Hepatocyte (in vitro differentiated cells): ENCODE data around the gene TBCD. TPM values are rescaled to one million over a fixed set of nuclear protein-coding genes. Genes with fewer than 3 reads are reported as not detected.

Source experiments
- DNase-seq: peaks from one replicate; pipeline ENCODE4 v3.0.0-alpha.2; 2016; ENCODE audit warnings: low spot score
- H2AFZ ChIP-seq: fragments of 200-600 bp; sonication (generic); 2 replicates; pipeline ENCODE4 v1.6.0; 2016; ENCODE audit warnings: antibody characterized with exemption, mild to moderate bottlenecking
- H3K27ac ChIP-seq: fragments of 200-600 bp; sonication (generic); 2 replicates; pipeline ENCODE4 v1.5.1; 2016; ENCODE audit warnings: mild to moderate bottlenecking
- H3K27me3 ChIP-seq: fragments of 200-600 bp; sonication (generic); 2 replicates; pipeline ENCODE4 v1.6.1; 2016
- H3K36me3 ChIP-seq: fragments of 200-600 bp; sonication (generic); replicated peaks from 2 replicates; pipeline ENCODE4 v1.5.1; 2016; ENCODE audit warnings: low read depth; ENCODE audit not compliant: insufficient read depth
- H3K4me1 ChIP-seq: fragments of 200-600 bp; sonication (generic); 2 replicates; pipeline ENCODE4 v1.5.1; 2016; ENCODE audit warnings: mild to moderate bottlenecking, moderate library complexity; ENCODE audit not compliant: insufficient read depth
- H3K4me2 ChIP-seq: fragments of 200-600 bp; sonication (generic); 2 replicates; pipeline ENCODE4 v1.6.0; 2016
- H3K4me3 ChIP-seq: fragments of 200-600 bp; sonication (generic); 2 replicates; pipeline ENCODE4 v1.5.1; 2016; ENCODE audit warnings: mild to moderate bottlenecking
- H3K79me2 ChIP-seq: fragments of 200-600 bp; sonication (generic); 2 replicates; pipeline ENCODE4 v1.6.0; 2017; ENCODE audit warnings: mild to moderate bottlenecking
- H3K9me2 ChIP-seq: fragments of 200-600 bp; sonication (generic); replicated peaks from 2 replicates; pipeline ENCODE4 v1.6.0; 2017; ENCODE audit warnings: mild to moderate bottlenecking; ENCODE audit not compliant: insufficient read depth
- H3K9me3 ChIP-seq: fragments of 200-600 bp; sonication (generic); 2 replicates; pipeline ENCODE4 v1.5.1; 2016; ENCODE audit warnings: low read depth, mild to moderate bottlenecking
- H4K20me1 ChIP-seq: fragments of 200-600 bp; sonication (generic); 2 replicates; pipeline ENCODE4 v1.6.0; 2016; ENCODE audit warnings: mild to moderate bottlenecking; ENCODE audit not compliant: insufficient read depth, poor library complexity, severe bottlenecking
- EZH2 ChIP-seq: fragments of 200-600 bp; sonication (generic); IDR thresholded peaks from 2 replicates; pipeline ENCODE4 v1.6.1; 2016; ENCODE audit warnings: antibody characterized with exemption, mild to moderate bottlenecking, borderline replicate concordance
- EZH2phosphoT487 ChIP-seq: fragments of 200-600 bp; sonication (generic); IDR thresholded peaks from one replicate; pipeline ENCODE4 v1.6.1; 2018; ENCODE audit warnings: antibody characterized with exemption, mild to moderate bottlenecking, low read depth, moderate library complexity; ENCODE audit not compliant: unreplicated experiment, severe bottlenecking
- WGBS: methylation state at CpG from one replicate; pipeline ENCODE4 v1.1.6; 2016; ENCODE audit warnings: low lambda C conversion rate; ENCODE audit errors: missing lambda C conversion rate; 5-methylcytosine and 5-hydroxymethylcytosine counted together
- polyA plus RNA-seq: library from polyadenylated mRNA; unstranded; fragments of >200 nt; fragmentation: Nextera tagmentation; extraction: Ambion mirVana; gene quantifications from 2 replicates; pipeline ENCODE4 v1.2.1, GENCODE V29; 2016
- total RNA-seq: library from RNA; depleted of rRNA; stranded (reverse); fragments of >200 nt; gene quantifications from 2 replicates; pipeline ENCODE4 v1.2.3, GENCODE V29; 2014
- TF ChIP-seq, protein P1 (sequence below): fragments of 200-600 bp; sonication (generic); IDR thresholded peaks from 2 replicates; pipeline ENCODE4 v1.5.1; 2016; ENCODE audit warnings: antibody characterized with exemption, mild to moderate bottlenecking; ENCODE audit not compliant: poor library complexity

TBCD gene
- total and polyA plus RNA-seq, 2 experiments from 2014 or later, result 24.5 to 41.5 TPM

DNA sequence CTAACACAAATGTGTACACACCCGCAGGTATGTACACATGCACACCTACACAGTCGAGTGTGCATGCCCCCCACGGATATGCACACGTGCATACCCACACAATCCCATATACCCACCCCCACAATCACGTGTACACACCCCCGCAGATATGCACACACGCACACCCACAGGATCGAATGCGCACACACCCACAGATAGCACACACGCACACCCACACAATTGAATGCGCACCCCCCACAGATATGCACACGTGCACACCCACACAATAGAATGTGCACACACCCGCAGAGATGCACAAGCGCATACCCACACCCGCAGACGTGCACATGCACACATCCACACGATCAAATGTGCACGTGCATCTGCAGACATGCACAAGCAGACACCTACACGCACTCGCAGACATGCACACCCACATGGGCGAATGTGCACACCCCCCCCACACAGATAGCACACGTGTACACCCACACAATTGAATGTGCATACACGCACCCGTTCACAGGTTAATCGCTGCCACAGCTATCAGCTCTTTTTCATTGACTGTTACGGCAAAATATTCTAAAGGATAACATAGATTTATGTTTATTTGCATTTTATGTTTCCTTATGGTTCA, 77.1 kb downstream of the TBCD start:
- WGBS, result 98% methylated on average over 26 of the region's 26 CpGs
- Histone ChIP-seq H3K27ac (no peak overlapping the region), H2AFZ (no peak overlapping the region), H3K9me3 (no peaks in the 10 kb centered on the region), H3K9me2 (no peaks in the 10 kb centered on the region), H3K27me3 (no peaks in the 10 kb centered on the region), H3K4me1 (no peaks in the 10 kb centered on the region), H3K36me3 (no peaks in the 10 kb centered on the region), H3K4me3 (no peak overlapping the region), H3K79me2 (no peaks in the 10 kb centered on the region), H4K20me1 (no peaks in the 10 kb centered on the region), H3K4me2 (no peak overlapping the region)
- no peak for TF ChIP-seq EZH2
- no peak for TF ChIP-seq EZH2phosphoT487
- TF ChIP-seq, protein P1, sequence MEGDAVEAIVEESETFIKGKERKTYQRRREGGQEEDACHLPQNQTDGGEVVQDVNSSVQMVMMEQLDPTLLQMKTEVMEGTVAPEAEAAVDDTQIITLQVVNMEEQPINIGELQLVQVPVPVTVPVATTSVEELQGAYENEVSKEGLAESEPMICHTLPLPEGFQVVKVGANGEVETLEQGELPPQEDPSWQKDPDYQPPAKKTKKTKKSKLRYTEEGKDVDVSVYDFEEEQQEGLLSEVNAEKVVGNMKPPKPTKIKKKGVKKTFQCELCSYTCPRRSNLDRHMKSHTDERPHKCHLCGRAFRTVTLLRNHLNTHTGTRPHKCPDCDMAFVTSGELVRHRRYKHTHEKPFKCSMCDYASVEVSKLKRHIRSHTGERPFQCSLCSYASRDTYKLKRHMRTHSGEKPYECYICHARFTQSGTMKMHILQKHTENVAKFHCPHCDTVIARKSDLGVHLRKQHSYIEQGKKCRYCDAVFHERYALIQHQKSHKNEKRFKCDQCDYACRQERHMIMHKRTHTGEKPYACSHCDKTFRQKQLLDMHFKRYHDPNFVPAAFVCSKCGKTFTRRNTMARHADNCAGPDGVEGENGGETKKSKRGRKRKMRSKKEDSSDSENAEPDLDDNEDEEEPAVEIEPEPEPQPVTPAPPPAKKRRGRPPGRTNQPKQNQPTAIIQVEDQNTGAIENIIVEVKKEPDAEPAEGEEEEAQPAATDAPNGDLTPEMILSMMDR, result no peak
- DNase-seq, result no peak

DNA sequence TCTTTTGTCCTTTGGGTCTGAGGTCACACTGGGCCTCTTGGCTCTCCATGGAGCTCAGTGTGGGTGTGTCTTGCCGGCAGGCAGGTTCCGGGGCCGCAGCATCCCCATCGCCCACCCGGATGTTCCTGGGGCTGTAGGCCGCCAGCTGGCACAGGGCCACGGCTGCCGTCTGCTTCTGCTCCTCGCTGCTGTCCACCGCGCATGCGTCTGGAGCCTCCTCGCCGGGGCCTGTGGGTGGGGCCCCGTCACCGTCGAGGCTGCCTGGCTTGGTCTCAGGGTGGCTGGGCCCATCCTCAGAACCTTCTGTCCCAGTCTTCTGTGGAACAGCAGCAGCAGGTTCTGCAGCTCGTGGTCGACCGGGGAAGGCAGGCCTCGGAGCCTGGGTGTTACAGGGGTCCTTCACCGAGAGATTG, 78.4 kb downstream of the TBCD start:
- TF ChIP-seq EZH2 (no peak), EZH2phosphoT487 (no peak)
- TF ChIP-seq, protein P1, result no peak
- H3K4me3 ChIP-seq, result no peak overlapping the region

DNA sequence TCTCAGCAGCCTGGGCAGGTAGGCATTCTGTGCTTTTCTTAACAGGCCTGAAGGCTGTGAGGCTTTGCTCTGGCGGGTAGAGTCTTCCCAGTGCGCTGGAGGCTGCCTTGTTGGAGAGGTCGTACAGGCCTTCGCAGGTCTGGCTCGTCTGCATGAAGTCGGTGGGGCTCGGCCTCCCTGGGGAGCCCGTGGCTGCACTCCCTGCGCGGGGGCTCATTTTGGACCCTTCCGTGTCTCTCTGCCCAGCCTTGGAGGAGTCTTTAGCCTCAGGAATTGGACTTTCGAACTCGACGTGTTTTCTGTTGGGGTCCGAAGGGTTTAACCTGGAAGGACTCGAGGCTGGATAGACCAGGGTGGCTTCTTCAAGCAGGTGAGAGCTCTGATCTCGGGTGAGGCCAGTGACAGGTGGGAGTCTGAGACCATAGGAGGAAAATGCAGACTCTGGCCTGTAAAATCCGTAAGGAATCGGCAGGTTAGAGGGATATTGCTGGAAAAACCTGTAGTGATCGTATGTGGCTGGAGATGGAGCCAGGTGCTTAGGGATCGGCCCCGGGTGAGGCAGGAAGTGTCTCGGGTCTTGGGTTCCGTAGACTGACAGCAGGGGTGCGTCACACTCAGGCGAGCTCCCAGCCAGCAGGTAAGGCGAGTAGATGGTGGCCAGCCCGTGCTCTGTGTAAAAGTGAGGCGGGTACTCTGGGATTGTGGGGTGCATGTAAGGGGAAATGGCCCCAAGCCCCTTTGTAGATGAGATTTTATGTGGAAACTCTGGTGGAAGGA, 79.4 kb downstream of the TBCD start:
- TF ChIP-seq EZH2 (no peak), EZH2phosphoT487 (no peak)
- TF ChIP-seq, protein P1, result no peak
- Histone ChIP-seq H2AFZ (no peak overlapping the region), H4K20me1 (no peaks in the 10 kb centered on the region), H3K4me2 (no peak overlapping the region), H3K9me2 (no peaks in the 10 kb centered on the region), H3K9me3 (no peaks in the 10 kb centered on the region), H3K36me3 (no peaks in the 10 kb centered on the region), H3K79me2 (no peaks in the 10 kb centered on the region), H3K27ac (no peak overlapping the region), H3K4me1 (no peaks in the 10 kb centered on the region), H3K4me3 (no peak overlapping the region), H3K27me3 (no peaks in the 10 kb centered on the region)
- WGBS, result 96% methylated on average over 29 of the region's 29 CpGs
- no peak for DNase-seq

More for the DNA sequence above, 78.4 kb downstream of the TBCD start:
- H3K27ac ChIP-seq, result no peak overlapping the region
- no peaks in the 10 kb centered on the region for H4K20me1 ChIP-seq
- H3K4me2 ChIP-seq, result no peak overlapping the region
- H3K27me3 ChIP-seq, result no peaks in the 10 kb centered on the region
- H3K9me2 ChIP-seq, result no peaks in the 10 kb centered on the region
- H2AFZ ChIP-seq, result no peak overlapping the region
- WGBS, result 91% methylated on average over 22 of the region's 22 CpGs
- H3K4me1 ChIP-seq, result no peaks in the 10 kb centered on the region
- H3K9me3 ChIP-seq, result no peaks in the 10 kb centered on the region
- DNase-seq, result no peak
- H3K79me2 ChIP-seq, result no peaks in the 10 kb centered on the region
- H3K36me3 ChIP-seq, result no peaks in the 10 kb centered on the region
